KMS-11 (cell line): ENCODE data around the gene PRICKLE2.

Experiments used
- H2AFZ ChIP-seq: fragments of 200-600 bp; sonication (generic); 2 replicates; pipeline ENCODE4 v1.6.1; 2016; ENCODE audit warnings: antibody characterized with exemption, mixed run types, low read depth
- H3K27ac ChIP-seq: fragments of 200-600 bp; sonication (generic); 2 replicates; pipeline ENCODE4 v1.6.1; 2016; ENCODE audit warnings: mild to moderate bottlenecking, mixed run types
- H3K27me3 ChIP-seq: fragments of 200-600 bp; sonication (generic); 2 replicates; pipeline ENCODE4 v1.6.1; 2017; ENCODE audit warnings: mild to moderate bottlenecking, low read depth, mixed run types, moderate library complexity; ENCODE audit not compliant: insufficient read depth
- H3K36me3 ChIP-seq: fragments of 200-600 bp; sonication (generic); 2 replicates; pipeline ENCODE4 v1.6.1; 2017; ENCODE audit warnings: mild to moderate bottlenecking, mixed run types; ENCODE audit not compliant: insufficient read depth
- H3K4me1 ChIP-seq: fragments of 200-600 bp; sonication (generic); 2 replicates; pipeline ENCODE4 v1.6.1; 2016; ENCODE audit warnings: mild to moderate bottlenecking, low read depth, mixed run types; ENCODE audit not compliant: poor library complexity, severe bottlenecking
- H3K4me2 ChIP-seq: fragments of 200-600 bp; sonication (generic); 2 replicates; pipeline ENCODE4 v1.7.0; 2016; ENCODE audit warnings: mild to moderate bottlenecking, mixed run types
- H3K4me3 ChIP-seq: fragments of 200-600 bp; sonication (generic); IDR thresholded peaks from 2 replicates; pipeline ENCODE4 v1.6.1; 2017; ENCODE audit warnings: low read depth, low read length, mixed read lengths; ENCODE audit not compliant: insufficient read depth
- H3K79me2 ChIP-seq: fragments of 200-600 bp; sonication (generic); 2 replicates; pipeline ENCODE4 v1.6.1; 2016; ENCODE audit warnings: low read depth, mixed run types; ENCODE audit not compliant: insufficient read depth
- H3K9ac ChIP-seq: fragments of 200-600 bp; sonication (generic); 2 replicates; pipeline ENCODE4 v1.6.1; 2016; ENCODE audit warnings: mild to moderate bottlenecking, mixed run types
- H4K20me1 ChIP-seq: fragments of 200-600 bp; sonication (generic); 2 replicates; pipeline ENCODE4 v1.6.1; 2016; ENCODE audit warnings: mild to moderate bottlenecking, mixed run types; ENCODE audit not compliant: insufficient read depth
- TF ChIP-seq, protein P1 (sequence below): fragments of 200-600 bp; sonication (generic); conservative IDR thresholded peaks from 2 replicates; pipeline ENCODE4 v1.6.1; 2017; ENCODE audit warnings: low read depth, mild to moderate bottlenecking, antibody characterized with exemption, low read length, moderate library complexity, mixed read lengths

PRICKLE2 gene

DNA sequence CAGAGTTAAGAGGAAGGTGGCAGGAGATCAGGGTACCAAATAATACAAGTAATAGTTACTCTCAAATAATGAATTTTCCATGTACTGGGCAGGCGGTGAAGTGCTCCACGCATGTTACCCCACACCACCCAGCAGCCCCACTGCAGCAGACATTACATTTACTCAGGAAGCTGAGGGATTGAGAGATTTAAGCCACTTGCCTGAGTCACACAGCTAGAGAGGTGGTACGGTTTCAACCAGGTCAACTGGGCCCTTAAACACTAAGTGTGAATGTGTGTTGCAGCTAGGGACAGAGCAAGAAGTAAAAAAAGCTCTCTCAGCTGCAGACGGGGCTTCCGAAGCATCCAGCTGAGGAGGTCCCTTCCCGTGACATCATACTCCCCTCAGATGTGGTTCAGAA is 91.3 kb downstream of the PRICKLE2 start:
- Histone ChIP-seq H3K27ac (no peak overlapping the region), H3K4me2 (no peak overlapping the region), H3K4me1 (no peaks in the 10 kb centered on the region), H3K79me2 (no peaks in the 10 kb centered on the region), H3K9ac (no peak overlapping the region), H3K4me3 (no peak overlapping the region), H2AFZ (no peak overlapping the region), H3K27me3 (no peaks in the 10 kb centered on the region), H4K20me1 (no peaks in the 10 kb centered on the region), H3K36me3 (no peaks in the 10 kb centered on the region)
- TF ChIP-seq, protein P1, sequence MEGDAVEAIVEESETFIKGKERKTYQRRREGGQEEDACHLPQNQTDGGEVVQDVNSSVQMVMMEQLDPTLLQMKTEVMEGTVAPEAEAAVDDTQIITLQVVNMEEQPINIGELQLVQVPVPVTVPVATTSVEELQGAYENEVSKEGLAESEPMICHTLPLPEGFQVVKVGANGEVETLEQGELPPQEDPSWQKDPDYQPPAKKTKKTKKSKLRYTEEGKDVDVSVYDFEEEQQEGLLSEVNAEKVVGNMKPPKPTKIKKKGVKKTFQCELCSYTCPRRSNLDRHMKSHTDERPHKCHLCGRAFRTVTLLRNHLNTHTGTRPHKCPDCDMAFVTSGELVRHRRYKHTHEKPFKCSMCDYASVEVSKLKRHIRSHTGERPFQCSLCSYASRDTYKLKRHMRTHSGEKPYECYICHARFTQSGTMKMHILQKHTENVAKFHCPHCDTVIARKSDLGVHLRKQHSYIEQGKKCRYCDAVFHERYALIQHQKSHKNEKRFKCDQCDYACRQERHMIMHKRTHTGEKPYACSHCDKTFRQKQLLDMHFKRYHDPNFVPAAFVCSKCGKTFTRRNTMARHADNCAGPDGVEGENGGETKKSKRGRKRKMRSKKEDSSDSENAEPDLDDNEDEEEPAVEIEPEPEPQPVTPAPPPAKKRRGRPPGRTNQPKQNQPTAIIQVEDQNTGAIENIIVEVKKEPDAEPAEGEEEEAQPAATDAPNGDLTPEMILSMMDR = no peak

DNA sequence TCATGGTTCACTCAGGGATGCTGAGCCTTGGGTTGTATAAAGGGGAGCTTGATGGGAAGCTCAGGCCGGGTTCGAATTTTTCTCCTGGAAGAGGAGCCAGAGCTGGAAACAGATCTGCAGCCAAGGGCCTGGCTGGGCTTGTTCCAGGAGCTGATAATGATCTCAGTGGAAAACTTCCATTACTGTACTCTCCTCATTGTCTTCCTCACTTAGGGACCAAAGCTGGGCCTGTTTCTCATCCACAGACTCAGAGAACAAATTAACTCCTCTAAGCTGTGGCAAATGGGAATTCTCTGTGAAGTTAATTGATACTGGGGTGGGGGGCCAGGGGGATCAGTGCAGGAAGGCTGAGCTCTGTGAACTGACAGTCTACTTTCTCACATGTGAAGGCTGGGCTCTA is 92.0 kb downstream of the PRICKLE2 start:
- H3K4me1 ChIP-seq = no peaks in the 10 kb centered on the region
- no peaks in the 10 kb centered on the region for H3K27me3 ChIP-seq
- H4K20me1 ChIP-seq = no peaks in the 10 kb centered on the region
- H3K4me3 ChIP-seq = no peak overlapping the region
- no peak overlapping the region for H3K9ac ChIP-seq
- no peak overlapping the region for H2AFZ ChIP-seq
- no peak overlapping the region for H3K27ac ChIP-seq
- H3K79me2 ChIP-seq = no peaks in the 10 kb centered on the region
- no peaks in the 10 kb centered on the region for H3K36me3 ChIP-seq
- H3K4me2 ChIP-seq = no peak overlapping the region
- TF ChIP-seq, protein P1 = no peak

DNA sequence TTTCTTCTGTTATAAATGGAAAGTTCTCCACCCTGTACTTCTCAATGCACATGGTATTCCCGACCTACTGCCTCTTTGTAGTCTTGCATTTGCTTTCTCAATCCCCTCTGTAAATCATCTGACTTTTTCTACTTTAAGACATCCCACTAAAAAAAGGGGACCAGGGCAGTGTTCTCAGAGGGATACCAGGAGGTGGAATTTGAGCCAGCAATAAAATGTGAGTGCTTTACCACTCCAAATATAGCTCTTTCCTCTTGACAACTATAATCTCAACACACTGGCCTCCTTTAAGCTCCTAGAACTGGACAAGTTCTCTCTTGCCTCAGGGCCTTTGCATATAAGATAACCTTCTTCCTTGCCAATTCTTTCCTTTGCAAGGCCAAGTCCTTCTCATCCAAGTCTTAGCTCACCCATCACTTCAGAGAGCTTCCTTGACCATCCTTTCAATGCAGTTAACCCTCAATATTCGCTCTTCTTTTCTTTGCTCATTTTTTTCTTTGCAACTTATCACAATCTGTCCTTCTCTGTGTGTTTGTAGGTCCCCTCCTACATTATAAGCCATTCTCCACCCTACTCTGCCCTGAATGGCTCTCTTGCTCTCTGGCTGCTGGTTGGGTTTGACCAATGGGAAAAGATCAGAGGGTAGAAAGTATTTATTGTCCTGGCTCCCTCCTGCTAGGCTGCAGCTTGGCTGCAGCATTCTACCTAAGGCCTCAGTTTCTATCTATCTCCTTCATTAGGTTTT is 93.4 kb downstream of the PRICKLE2 start:
- Histone ChIP-seq H3K36me3 (no peaks in the 10 kb centered on the region), H3K9ac (no peak overlapping the region), H3K27ac (no peak overlapping the region), H4K20me1 (no peaks in the 10 kb centered on the region), H3K27me3 (no peaks in the 10 kb centered on the region), H2AFZ (no peak overlapping the region), H3K79me2 (no peaks in the 10 kb centered on the region), H3K4me1 (no peaks in the 10 kb centered on the region), H3K4me2 (no peak overlapping the region), H3K4me3 (no peak overlapping the region)
- TF ChIP-seq, protein P1 = no peak

DNA sequence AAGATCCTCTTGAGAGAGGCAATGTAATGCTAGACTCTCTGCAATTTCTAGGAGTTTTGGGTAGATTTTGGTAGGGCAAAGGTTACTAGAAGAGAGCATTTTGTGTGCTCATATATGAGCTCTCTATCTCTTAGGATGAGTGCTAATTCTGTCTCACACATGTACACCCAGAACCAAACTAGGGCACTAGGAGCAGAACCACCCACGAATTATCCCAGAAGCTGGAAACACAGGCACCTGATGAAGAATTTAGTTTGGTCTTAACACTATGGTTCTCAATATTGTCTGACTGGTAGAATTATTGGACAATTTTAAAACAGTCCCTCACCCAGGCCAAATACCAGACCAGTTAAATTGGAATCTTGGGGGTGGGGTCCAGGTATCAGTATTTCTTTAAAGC is 94.8 kb downstream of the PRICKLE2 start:
- H3K27me3 ChIP-seq = no peaks in the 10 kb centered on the region
- H3K36me3 ChIP-seq = no peaks in the 10 kb centered on the region
- no peaks in the 10 kb centered on the region for H3K4me1 ChIP-seq
- H4K20me1 ChIP-seq = no peaks in the 10 kb centered on the region
- no peak overlapping the region for H3K4me2 ChIP-seq
- no peaks in the 10 kb centered on the region for H3K79me2 ChIP-seq
- no peak overlapping the region for H2AFZ ChIP-seq
- H3K27ac ChIP-seq = no peak overlapping the region
- H3K4me3 ChIP-seq = no peak overlapping the region
- no peak overlapping the region for H3K9ac ChIP-seq
- TF ChIP-seq, protein P1 = no peak
